K562 (cell line): ENCODE measurements around the gene ZZZ3. TPM values are rescaled to one million over a fixed set of nuclear protein-coding genes. Genes with fewer than 3 reads are reported as not detected.

Experiments used
- ATAC-seq: fragments of 200-7000 bp; cut with Tn5 transposase; 3 replicates; pipeline ENCODE4 v1.9.1; 2020; ENCODE audit warnings: moderate library complexity
- BruUV-seq: library from RNA; stranded (reverse); fragments of 400-500 nt; replicated peaks from 2 replicates; lab custom pipeline; 2021; lab: Mats Ljungman, UMichigan
- CTCF ChIA-PET: fragments of 300-600 bp; formaldehyde crosslinking; extraction: SDS; loops from one replicate; lab custom pipeline; 2021; ENCODE audit warnings: low intra/inter-chr PET ratio; lab: Yijun Ruan, JAX
- POLR2A ChIA-PET: fragments of 300-600, 350-650 bp; sonication (Branson Sonifier 250); formaldehyde crosslinking; extraction: SDS; loops from one replicate; lab custom pipeline; 2021; ENCODE audit warnings: antibody characterized with exemption, inconsistent platforms; lab: Yijun Ruan, JAX
- DNase-seq, 4 experiments: peaks; one replicate each; pipeline versions ENCODE4 v3.0.0 to v3.0.0-alpha.2; 2011 to 2018; ENCODE audit warnings: low spot score in 3 of 4, mixed read lengths in 3 of 4; ENCODE audit errors: extremely low read depth in 1 of 4
- FAIRE-seq: peaks from 2 replicates; lab custom pipeline; 2011; peaks lifted over from hg19 to GRCh38; lab: Jason Lieb, UNC
- H2AFZ ChIP-seq: 2 replicates; pipeline ENCODE4 v1.6.0; 2011; ENCODE audit warnings: low read depth, low read length, control low read depth, inconsistent platforms
- H3K27ac ChIP-seq: fragments of 200-600 bp; 3 replicates; pipeline ENCODE4 v1.8.0; 2011; ENCODE audit warnings: low read depth, mild to moderate bottlenecking, control low read depth, inconsistent platforms, low read length, moderate library complexity, mixed read lengths; ENCODE audit errors: extremely low read depth
- H3K27me3 ChIP-seq, 2 experiments: fragments of 300-600 bp in 1 of 2; 2 replicates in 1 of 2; 3 replicates in 1 of 2; pipeline versions ENCODE4 v1.6.0 to v1.8.0; 2011; ENCODE audit warnings: inconsistent platforms in 2 of 2, low read length in 2 of 2, mild to moderate bottlenecking in 1 of 2, mixed read lengths in 1 of 2, moderate library complexity in 1 of 2; ENCODE audit not compliant: control insufficient read depth in 2 of 2, insufficient read depth in 2 of 2
- H3K36me3 ChIP-seq: fragments of 300-600 bp; 3 replicates; pipeline ENCODE4 v1.8.0; 2011; ENCODE audit warnings: mild to moderate bottlenecking, low read length, inconsistent platforms; ENCODE audit not compliant: control insufficient read depth, insufficient read depth
- H3K4me1 ChIP-seq, 2 experiments: fragments of 200-600 bp in 1 of 2; replicated peaks in 1 of 2; 2 replicates in 1 of 2; 3 replicates in 1 of 2; pipeline versions ENCODE4 v1.5.1 to v1.8.0; 2011; ENCODE audit warnings: inconsistent platforms in 2 of 2, low read length in 2 of 2, mild to moderate bottlenecking in 1 of 2, mixed read lengths in 1 of 2, moderate library complexity in 1 of 2; ENCODE audit not compliant: control insufficient read depth in 2 of 2, insufficient read depth in 2 of 2
- H3K4me2 ChIP-seq: 2 replicates; pipeline ENCODE4 v1.6.1; 2011; ENCODE audit warnings: low read length, control low read depth, inconsistent platforms, mixed read lengths; ENCODE audit not compliant: insufficient read depth
- H3K4me3 ChIP-seq: fragments of 200-600 bp; sonication (generic), shearing (Covaris generic); 2 replicates; pipeline ENCODE4 v1.5.1; 2016; ENCODE audit warnings: control low read depth, inconsistent platforms
- H3K79me2 ChIP-seq: fragments of 200-600 bp; 3 replicates; pipeline ENCODE4 v1.8.0; 2011; ENCODE audit warnings: low read length, inconsistent platforms; ENCODE audit not compliant: control insufficient read depth, insufficient read depth
- H3K9ac ChIP-seq, 2 experiments: 2 replicates each; pipeline versions ENCODE4 v1.6.0 to v1.6.1; 2011; ENCODE audit warnings: low read depth in 2 of 2, low read length in 2 of 2, control low read depth in 1 of 2, inconsistent platforms in 1 of 2, mild to moderate bottlenecking in 1 of 2, mixed read lengths in 1 of 2; ENCODE audit not compliant: insufficient read depth in 1 of 2
- H3K9me1 ChIP-seq: one replicate; pipeline ENCODE4 v1.6.0; 2011; ENCODE audit warnings: inconsistent platforms, mild to moderate bottlenecking, low read length, moderate library complexity; ENCODE audit not compliant: control insufficient read depth, insufficient read depth
- H3K9me3 ChIP-seq: replicated peaks from 2 replicates; pipeline ENCODE4 v1.5.1; 2011; ENCODE audit warnings: low read depth, low read length, inconsistent platforms; ENCODE audit not compliant: control insufficient read depth, insufficient read depth
- H4K20me1 ChIP-seq: replicated peaks from 2 replicates; pipeline ENCODE4 v1.6.1; 2011; ENCODE audit warnings: low read length, inconsistent platforms, mixed read lengths; ENCODE audit not compliant: control insufficient read depth, insufficient read depth
- ARHGAP35 ChIP-seq: fragments of 450-650 bp; IDR thresholded peaks from 2 replicates; pipeline ENCODE4 v1.6.1; 2018; ENCODE audit not compliant: partially characterized antibody
- HNRNPLL ChIP-seq: fragments of 200-400 bp; formaldehyde crosslinking; IDR thresholded peaks from 2 replicates; pipeline ENCODE4 v1.6.1; 2017; ENCODE audit warnings: low read length, low read depth, mild to moderate bottlenecking; ENCODE audit not compliant: poor library complexity, severe bottlenecking
- LARP7 ChIP-seq: fragments of 450-650 bp; IDR thresholded peaks from 2 replicates; pipeline ENCODE4 v1.6.1; 2016
- SMARCA5 ChIP-seq: fragments of 450-650 bp; IDR thresholded peaks from 2 replicates; pipeline ENCODE4 v1.6.1; 2016
- ZNF274 ChIP-seq: IDR thresholded peaks from 2 replicates; pipeline ENCODE4 v1.6.1; 2011; ENCODE audit warnings: low read depth, mild to moderate bottlenecking, low read length, moderate library complexity, borderline replicate concordance
- ZNF316 ChIP-seq: fragments of 450-650 bp; IDR thresholded peaks from 2 replicates; pipeline ENCODE4 v1.6.1; 2016
- ZNF583 ChIP-seq: fragments of 250-450 bp; sonication (Bioruptor Pico); IDR thresholded peaks from 2 replicates; pipeline ENCODE4 v1.4.0; 2020
- WGBS: fragments of 100-300 bp; shearing (Covaris generic); methylation state at CpG from one replicate; pipeline ENCODE4 v1.1.6; 2016; ENCODE audit warnings: low coverage, mixed read lengths; ENCODE audit not compliant: insufficient coverage; ENCODE audit errors: missing lambda C conversion rate; 5-methylcytosine and 5-hydroxymethylcytosine counted together
- in situ Hi-C: fragments of 300-500 bp; cut with MboI; formaldehyde crosslinking; loops from 4 replicates; pipeline ENCODE4 v1.15.0; 2018; ENCODE audit warnings: inconsistent platforms, mixed read lengths
- intact Hi-C: fragments of 100-400 bp; cut with micrococcal nuclease; formaldehyde crosslinking; loops from 2 replicates; pipeline ENCODE4 v1.14.2; 2022
- polyA plus RNA-seq, 8 experiments: library from polyadenylated mRNA; depleted of rRNA in 4 of 8; stranded (reverse) in 5 of 8; unstranded in 3 of 8; fragments of >200 nt; fragmentation: Nextera tagmentation in 2 of 8; fragmentation: Illumina TruSeq in 1 of 8; extraction: Ambion mirVana in 2 of 8; extraction: Trizol in 1 of 8; gene quantifications; 2 replicates each; pipeline versions ENCODE4 v1.2.1 to v1.2.3, GENCODE V29; 2011 to 2014; ENCODE audit warnings: inconsistent platforms in 1 of 8, missing spikeins in 1 of 8
- small RNA-seq: library from RNA; depleted of rRNA; stranded (forward); fragments of <200 nt; gene quantifications from one replicate; pipeline ENCODE3, GENCODE V24; 2014
- total RNA-seq, 7 experiments: library from RNA; depleted of rRNA in 6 of 7; stranded (reverse); fragments of >200 nt in 6 of 7; fragmentation: Illumina TruSeq in 2 of 7; extraction: Trizol in 2 of 7; gene quantifications; 2 replicates each; pipeline versions ENCODE4 v1.2.1 to v1.2.3, GENCODE V29; 2011 to 2021; ENCODE audit warnings: low replicate concordance in 1 of 7
- TF ChIP-seq, protein P1 (sequence below): sonication (generic); formaldehyde crosslinking; IDR thresholded peaks from 2 replicates; pipeline ENCODE4 v1.8.0; 2022; ENCODE audit warnings: mild to moderate bottlenecking, low read depth, missing genetic modification reagents

The ZZZ3 gene
- total and polyA plus RNA-seq, 9 of the 15 experiments (the other 6 are each of a cell fraction or from before 2014, with no cell fraction given): 13.9 to 64.0 (median 36.7) TPM

GRCh38 chr1:77636864-77637263 lies 45.6 kb downstream of the ZZZ3 start:
- no peaks in the 10 kb centered on the region for H4K20me1 ChIP-seq
- FAIRE-seq (no peak), ATAC-seq (no peak), DNase-seq (no peak)
- no TSS peak for BruUV-seq
- H3K27me3 ChIP-seq: no peaks in the 10 kb centered on the region
- no peaks in the 10 kb centered on the region for H3K4me1 ChIP-seq
- no peak overlapping the region for H2AFZ ChIP-seq
- ChIA-PET POLR2A (no interaction called here), CTCF (no interaction called here)
- no peak for TF ChIP-seq ARHGAP35
- TF ChIP-seq SMARCA5: no peak
- no peak for TF ChIP-seq LARP7
- TF ChIP-seq ZNF316: no peak
- no peak for TF ChIP-seq HNRNPLL
- TF ChIP-seq, protein P1, sequence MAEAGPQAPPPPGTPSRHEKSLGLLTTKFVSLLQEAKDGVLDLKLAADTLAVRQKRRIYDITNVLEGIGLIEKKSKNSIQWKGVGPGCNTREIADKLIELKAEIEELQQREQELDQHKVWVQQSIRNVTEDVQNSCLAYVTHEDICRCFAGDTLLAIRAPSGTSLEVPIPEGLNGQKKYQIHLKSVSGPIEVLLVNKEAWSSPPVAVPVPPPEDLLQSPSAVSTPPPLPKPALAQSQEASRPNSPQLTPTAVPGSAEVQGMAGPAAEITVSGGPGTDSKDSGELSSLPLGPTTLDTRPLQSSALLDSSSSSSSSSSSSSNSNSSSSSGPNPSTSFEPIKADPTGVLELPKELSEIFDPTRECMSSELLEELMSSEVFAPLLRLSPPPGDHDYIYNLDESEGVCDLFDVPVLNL (CRISPR knock-in tag): no peak
- no peak for TF ChIP-seq ZNF583
- no peak for TF ChIP-seq ZNF274
- no peaks in the 10 kb centered on the region for H3K9me3 ChIP-seq
- H3K9ac ChIP-seq: no peak overlapping the region
- intact Hi-C loops (no loop called here), in situ Hi-C loops (no loop called here)
- H3K36me3 ChIP-seq: peaks cover 60% of the 10 kb centered on the region
- H3K9me1 ChIP-seq: no peaks in the 10 kb centered on the region
- H3K4me2 ChIP-seq: no peak overlapping the region
- H3K79me2 ChIP-seq: peaks cover 11% of the 10 kb centered on the region
- no peak overlapping the region for H3K27ac ChIP-seq
- no peak overlapping the region for H3K4me3 ChIP-seq
- WGBS: 91% methylated on average over 4 of the region's 4 CpGs

Small RNA genes lying within 50 kb of the gene (small RNA-seq; reads per million reads assigned to genes)
- gene RN7SL370P: not detected

Other genes starting within 250 kb of the ZZZ3 start
- gene USP33, start 77.2 kb upstream of the ZZZ3 start, total RNA-seq (2014; rRNA removed): 41.6 and 44.7 TPM in 2 replicates
- gene USP33, start 77.2 kb upstream of the ZZZ3 start, total RNA-seq (2014; rRNA removed; fragmentation: Illumina TruSeq; extraction: Trizol): 80.7 and 88.8 TPM in 2 replicates
- gene USP33, start 77.2 kb upstream of the ZZZ3 start, total RNA-seq (2015; rRNA removed; fragmentation: Illumina TruSeq; extraction: Trizol): 68.8 and 71.1 TPM in 2 replicates
- gene USP33, start 77.2 kb upstream of the ZZZ3 start, total RNA-seq (2021): 42.2 and 43.3 TPM in 2 replicates
- gene USP33, start 77.2 kb upstream of the ZZZ3 start, polyA plus RNA-seq (2011; rRNA removed): 63.8 and 83.5 TPM in 2 replicates
- gene USP33, start 77.2 kb upstream of the ZZZ3 start, polyA plus RNA-seq (2014; fragmentation: Illumina TruSeq; extraction: Trizol): 45.6 and 46.7 TPM in 2 replicates
- 10 to 100 TPM; 22.4 to 24.1 TPM for gene USP33, start 77.2 kb upstream of the ZZZ3 start, polyA plus RNA-seq (2014; fragmentation: Nextera tagmentation; extraction: Ambion mirVana)
- 41.2 and 44.8 TPM in 2 replicates for gene USP33, start 77.2 kb upstream of the ZZZ3 start, polyA plus RNA-seq (2014; rRNA removed)
- 1.7 and 2.9 TPM in 2 replicates for gene MIGA1, start 97.0 kb upstream of the ZZZ3 start, total RNA-seq (2014; rRNA removed)
- 5.1 and 6.1 TPM in 2 replicates for gene MIGA1, start 97.0 kb upstream of the ZZZ3 start, total RNA-seq (2014; rRNA removed; fragmentation: Illumina TruSeq; extraction: Trizol)
- gene MIGA1, start 97.0 kb upstream of the ZZZ3 start, total RNA-seq (2015; rRNA removed; fragmentation: Illumina TruSeq; extraction: Trizol): 4.5 and 5.0 TPM in 2 replicates
- gene MIGA1, start 97.0 kb upstream of the ZZZ3 start, total RNA-seq (2021): 4.0 and 4.4 TPM in 2 replicates
- gene MIGA1, start 97.0 kb upstream of the ZZZ3 start, polyA plus RNA-seq (2011; rRNA removed): 3.5 and 3.6 TPM in 2 replicates
- gene MIGA1, start 97.0 kb upstream of the ZZZ3 start, polyA plus RNA-seq (2014; fragmentation: Illumina TruSeq; extraction: Trizol): 2.4 and 2.8 TPM in 2 replicates
- gene MIGA1, start 97.0 kb upstream of the ZZZ3 start, polyA plus RNA-seq (2014; fragmentation: Nextera tagmentation; extraction: Ambion mirVana): 1 to 10 TPM; 1.6 to 1.8 TPM
- 2.9 and 3.1 TPM in 2 replicates for gene MIGA1, start 97.0 kb upstream of the ZZZ3 start, polyA plus RNA-seq (2014; rRNA removed)
- gene NEXN, start 206.0 kb upstream of the ZZZ3 start, total RNA-seq (2014; rRNA removed): 0.95 and 1.4 TPM in 2 replicates
- gene NEXN, start 206.0 kb upstream of the ZZZ3 start, total RNA-seq (2014; rRNA removed; fragmentation: Illumina TruSeq; extraction: Trizol): 0.76 and 1.2 TPM in 2 replicates
- gene NEXN, start 206.0 kb upstream of the ZZZ3 start, total RNA-seq (2015; rRNA removed; fragmentation: Illumina TruSeq; extraction: Trizol): 0.98 and 1.2 TPM in 2 replicates
- gene NEXN, start 206.0 kb upstream of the ZZZ3 start, total RNA-seq (2021): 0.60 and 0.92 TPM in 2 replicates
- 0.07 and 0.18 TPM in 2 replicates for gene NEXN, start 206.0 kb upstream of the ZZZ3 start, polyA plus RNA-seq (2011; rRNA removed)
- 1.2 and 1.8 TPM in 2 replicates for gene NEXN, start 206.0 kb upstream of the ZZZ3 start, polyA plus RNA-seq (2014; fragmentation: Illumina TruSeq; extraction: Trizol)
- under 1 TPM; 0.46 to 0.51 TPM for gene NEXN, start 206.0 kb upstream of the ZZZ3 start, polyA plus RNA-seq (2014; fragmentation: Nextera tagmentation; extraction: Ambion mirVana)
- gene NEXN, start 206.0 kb upstream of the ZZZ3 start, polyA plus RNA-seq (2014; rRNA removed): 0.86 and 0.97 TPM in 2 replicates